ENCODE data around the gene TSHZ2.

Gene TSHZ2

DNA sequence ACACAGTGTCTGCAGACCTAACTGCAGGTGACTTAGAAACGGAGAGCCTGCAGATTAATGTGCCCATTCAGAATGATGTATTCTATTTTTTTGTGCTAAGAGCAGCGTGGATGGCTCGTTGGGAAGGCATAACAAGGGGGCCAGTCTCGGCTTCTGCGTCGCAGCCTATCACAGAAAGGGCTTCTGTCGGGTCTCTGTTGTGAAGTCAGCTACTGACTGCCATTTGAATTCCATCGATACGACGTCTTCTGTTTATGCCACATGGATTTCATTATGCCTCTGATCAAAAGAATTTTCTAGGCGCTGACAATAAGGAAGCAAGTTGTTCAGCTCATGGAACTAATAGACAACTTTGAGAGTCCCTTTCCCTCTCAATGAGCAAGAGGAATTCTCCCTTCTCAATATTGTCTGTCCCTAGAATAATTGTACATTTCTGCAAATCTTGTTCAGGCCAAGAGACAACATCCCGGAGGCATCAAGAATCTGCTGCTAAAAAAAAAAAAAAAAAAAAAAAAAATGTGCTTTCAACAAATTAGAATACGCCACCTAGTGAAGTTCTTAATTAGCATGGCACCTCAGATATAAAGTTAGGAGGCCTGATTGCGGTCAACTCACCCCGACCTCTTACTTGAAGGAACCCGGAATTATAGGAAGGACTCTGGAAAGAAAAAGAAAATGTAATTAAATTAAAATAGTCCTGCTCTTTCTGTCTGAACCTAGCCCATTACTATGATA is 223.9 kb downstream of the TSHZ2 start:
- no peak for DNase-seq (ENCODE audit: low read depth)
- H3K4me3 ChIP-seq (ENCODE audit: low read depth, low read length) = no peak overlapping the region
- TF ChIP-seq, protein P1, sequence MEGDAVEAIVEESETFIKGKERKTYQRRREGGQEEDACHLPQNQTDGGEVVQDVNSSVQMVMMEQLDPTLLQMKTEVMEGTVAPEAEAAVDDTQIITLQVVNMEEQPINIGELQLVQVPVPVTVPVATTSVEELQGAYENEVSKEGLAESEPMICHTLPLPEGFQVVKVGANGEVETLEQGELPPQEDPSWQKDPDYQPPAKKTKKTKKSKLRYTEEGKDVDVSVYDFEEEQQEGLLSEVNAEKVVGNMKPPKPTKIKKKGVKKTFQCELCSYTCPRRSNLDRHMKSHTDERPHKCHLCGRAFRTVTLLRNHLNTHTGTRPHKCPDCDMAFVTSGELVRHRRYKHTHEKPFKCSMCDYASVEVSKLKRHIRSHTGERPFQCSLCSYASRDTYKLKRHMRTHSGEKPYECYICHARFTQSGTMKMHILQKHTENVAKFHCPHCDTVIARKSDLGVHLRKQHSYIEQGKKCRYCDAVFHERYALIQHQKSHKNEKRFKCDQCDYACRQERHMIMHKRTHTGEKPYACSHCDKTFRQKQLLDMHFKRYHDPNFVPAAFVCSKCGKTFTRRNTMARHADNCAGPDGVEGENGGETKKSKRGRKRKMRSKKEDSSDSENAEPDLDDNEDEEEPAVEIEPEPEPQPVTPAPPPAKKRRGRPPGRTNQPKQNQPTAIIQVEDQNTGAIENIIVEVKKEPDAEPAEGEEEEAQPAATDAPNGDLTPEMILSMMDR (conservative IDR thresholded peaks at IDR 0.05; ENCODE audit: low read depth, low read length) = no peak

DNA sequence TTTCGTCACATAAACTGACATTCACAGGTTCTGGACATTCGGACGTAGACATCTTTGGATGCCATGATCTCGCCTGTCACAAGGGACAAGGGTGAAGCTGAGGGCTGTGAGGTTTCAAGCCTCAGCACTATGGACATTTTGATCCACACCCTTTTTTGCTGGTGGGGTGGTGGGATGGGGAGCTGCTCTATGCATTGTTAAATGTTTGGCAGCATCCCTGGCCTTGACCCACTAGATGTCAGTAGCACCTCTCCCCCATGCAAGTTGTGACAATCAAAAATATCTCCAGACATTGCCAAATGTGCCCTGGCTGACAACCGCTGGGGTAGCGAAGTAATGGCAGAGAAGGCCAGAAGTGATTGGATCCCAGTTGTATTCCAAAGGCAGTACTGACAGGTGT is 229.4 kb downstream of the TSHZ2 start:
- H3K4me3 ChIP-seq (ENCODE audit: low read depth, low read length) = no peak overlapping the region
- no peak for DNase-seq (ENCODE audit: low read depth)
- TF ChIP-seq, protein P1 (conservative IDR thresholded peaks at IDR 0.05; ENCODE audit: low read depth, low read length) = no peak

DNA sequence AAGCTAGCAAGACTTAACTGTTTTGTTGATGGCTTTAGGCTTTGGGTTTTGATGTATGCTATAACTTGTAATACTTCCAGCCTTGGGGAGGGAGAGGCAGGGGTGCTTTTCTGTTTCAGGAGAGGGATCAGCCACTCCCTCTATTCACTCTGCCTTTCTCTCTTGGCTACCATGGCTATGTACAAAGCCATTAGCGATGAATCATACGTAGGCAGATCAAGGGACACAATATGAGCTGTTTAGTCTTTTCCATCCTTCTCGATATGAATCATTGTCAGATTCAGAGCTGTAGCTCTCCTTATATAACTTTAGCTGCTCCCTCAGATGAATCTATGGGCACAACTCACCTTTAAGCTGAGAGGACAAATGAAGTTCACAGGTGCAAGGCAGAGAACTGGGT is 230.6 kb downstream of the TSHZ2 start:
- no peak for DNase-seq (ENCODE audit: low read depth)
- TF ChIP-seq, protein P1 (conservative IDR thresholded peaks at IDR 0.05; ENCODE audit: low read depth, low read length) = no peak
- H3K4me3 ChIP-seq (ENCODE audit: low read depth, low read length) = no peak overlapping the region

DNA sequence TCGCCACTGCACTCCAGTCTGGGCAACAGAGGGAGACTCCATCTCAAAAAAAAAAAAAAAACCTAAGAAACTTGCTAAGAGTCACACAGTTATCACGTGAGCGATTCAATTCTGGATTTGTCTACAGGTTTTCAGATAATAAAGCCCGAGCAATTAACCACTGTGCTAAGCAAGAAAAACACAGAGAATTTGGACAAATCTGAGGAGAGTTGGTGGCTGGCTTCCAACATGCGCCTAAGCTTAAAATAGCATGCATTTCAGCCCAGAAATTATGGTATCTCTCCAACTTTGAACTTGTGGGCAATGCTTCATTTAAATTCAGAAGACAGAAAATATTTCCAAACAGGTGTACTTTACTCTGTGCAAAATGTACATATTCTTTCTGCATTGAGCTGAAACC is 232.9 kb downstream of the TSHZ2 start:
- H3K4me3 ChIP-seq (ENCODE audit: low read depth, low read length) = no peak overlapping the region
- TF ChIP-seq, protein P1 (conservative IDR thresholded peaks at IDR 0.05; ENCODE audit: low read depth, low read length) = no peak
- no peak for DNase-seq (ENCODE audit: low read depth)

DNA sequence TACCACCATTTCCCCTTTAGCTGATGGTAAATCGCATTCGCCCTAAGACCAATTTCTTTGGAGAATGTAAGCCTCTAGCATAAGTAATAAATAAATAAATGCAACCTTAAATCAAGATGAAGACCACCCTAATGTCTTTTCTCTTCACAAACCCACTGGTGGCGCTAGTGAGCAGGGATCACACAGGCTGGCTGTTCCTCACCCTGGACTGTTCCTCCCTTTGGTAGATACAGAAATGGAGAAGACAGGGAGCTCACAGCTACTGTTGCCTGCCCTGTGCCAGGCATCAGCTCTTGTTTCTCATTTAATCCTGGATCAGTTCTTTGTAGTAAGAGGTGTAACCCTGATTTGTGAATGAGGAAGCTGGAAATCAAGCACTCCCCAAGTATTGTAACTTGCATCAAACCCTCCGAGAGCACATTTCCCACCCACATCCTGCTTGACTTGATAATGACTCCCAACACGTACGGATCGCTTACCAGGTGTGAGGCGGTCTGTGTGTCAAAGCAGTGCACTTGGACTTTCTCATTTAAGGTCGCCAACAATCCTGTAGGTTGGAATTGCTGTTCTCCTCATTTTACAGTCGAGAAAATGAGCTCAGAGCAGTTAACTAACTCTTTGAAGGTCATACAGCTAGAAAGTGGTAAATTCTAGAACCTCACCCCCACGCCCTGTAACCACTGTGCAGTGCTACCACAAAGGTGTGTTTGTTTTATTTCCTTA is 236.1 kb downstream of the TSHZ2 start:
- H3K4me3 ChIP-seq (ENCODE audit: low read depth, low read length) = no peak overlapping the region
- TF ChIP-seq, protein P1 (conservative IDR thresholded peaks at IDR 0.05; ENCODE audit: low read depth, low read length) = no peak
- DNase-seq (ENCODE audit: low read depth) = no peak

DNA sequence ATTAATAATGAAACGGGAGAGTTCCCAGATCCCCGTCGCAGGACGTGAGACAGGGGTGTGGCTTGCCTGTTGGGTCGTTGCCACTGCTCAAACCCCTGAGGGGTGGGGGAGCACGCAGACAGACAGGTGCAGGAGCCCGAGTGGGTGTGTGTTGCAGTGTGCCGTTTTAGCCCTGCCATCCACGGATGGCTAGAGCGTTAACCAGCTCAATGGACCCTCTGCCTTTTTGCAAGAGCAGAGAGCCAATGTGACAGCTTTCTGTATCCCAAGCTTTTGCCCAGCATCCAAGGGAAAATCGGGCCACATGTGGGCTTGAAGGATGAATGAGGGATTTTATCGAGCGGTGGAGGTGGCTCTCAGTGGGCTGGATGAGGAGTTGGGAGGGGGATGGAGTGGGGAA is 237.9 kb downstream of the TSHZ2 start:
- H3K4me3 ChIP-seq (ENCODE audit: low read depth, low read length) = no peak overlapping the region
- TF ChIP-seq, protein P1 (conservative IDR thresholded peaks at IDR 0.05; ENCODE audit: low read depth, low read length) = no peak
- DNase-seq (ENCODE audit: low read depth) = no peak
